Measurements from ENCODE around the gene RMND1. TPM values are rescaled to one million over a fixed set of nuclear protein-coding genes. Genes with fewer than 3 reads are reported as not detected.

The RMND1 gene
- total and polyA plus RNA-seq, 9 of the 15 experiments (the other 6 are each of a cell fraction or from before 2014, with no cell fraction given) = 26.9 to 47.8 (median 36.2) TPM

DNA sequence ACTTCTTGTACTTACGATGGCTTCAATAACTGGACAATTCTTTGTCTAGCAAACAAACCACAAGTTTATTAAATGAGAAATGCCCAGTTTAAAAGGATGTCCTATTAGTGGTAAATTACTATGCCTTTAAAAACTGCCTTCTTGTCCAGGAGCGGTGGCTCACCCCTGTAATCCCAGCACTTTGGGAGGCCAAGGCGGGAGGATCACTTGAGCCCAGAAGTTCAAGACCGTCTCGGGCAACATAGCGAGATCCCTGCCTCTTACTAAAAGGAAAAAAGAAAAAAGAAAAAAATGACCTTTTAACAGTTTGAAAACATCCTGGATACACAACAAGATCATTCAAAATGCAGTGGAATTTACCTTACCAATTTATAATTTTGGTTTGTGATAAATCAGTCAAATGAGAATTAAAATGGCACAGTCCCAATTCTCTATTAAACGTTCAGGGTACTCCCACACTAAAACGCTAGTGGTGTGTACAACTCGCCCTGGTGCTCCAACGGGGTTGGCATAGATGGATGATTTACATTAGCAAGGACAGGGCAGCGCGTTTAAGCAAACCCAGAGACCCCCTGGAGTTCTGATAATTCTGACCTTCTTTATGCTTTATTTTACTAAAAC lies 62.8 kb downstream of the RMND1 start (continued):
- TF ChIP-seq, protein P1, sequence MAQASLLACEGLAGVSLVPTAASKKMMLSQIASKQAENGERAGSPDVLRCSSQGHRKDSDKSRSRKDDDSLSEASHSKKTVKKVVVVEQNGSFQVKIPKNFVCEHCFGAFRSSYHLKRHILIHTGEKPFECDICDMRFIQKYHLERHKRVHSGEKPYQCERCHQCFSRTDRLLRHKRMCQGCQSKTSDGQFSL (CRISPR knock-in tag; IDR thresholded peaks at IDR 0.05) = no peak
- TF ChIP-seq, protein P1 (tag; IDR thresholded peaks at IDR 0.05) = 0 out of 4 replicates have a peak, but pooled peaks of 1 of the 2 experiments have one; percentile 18
- TF ChIP-seq CREB1 (IDR thresholded peaks at IDR 0.05) = no peak
- no peak for TF ChIP-seq CREB1 (CRISPR knock-in tag; IDR thresholded peaks at IDR 0.05)
- TF ChIP-seq NCOA6 (IDR thresholded peaks at IDR 0.05) = 0 out of 2 replicates have a peak, but pooled peaks have one; percentile 16
- no peak for TF ChIP-seq ZKSCAN1 (IDR thresholded peaks at IDR 0.05; ENCODE audit: low read depth, low read length)
- TF ChIP-seq, protein P2, sequence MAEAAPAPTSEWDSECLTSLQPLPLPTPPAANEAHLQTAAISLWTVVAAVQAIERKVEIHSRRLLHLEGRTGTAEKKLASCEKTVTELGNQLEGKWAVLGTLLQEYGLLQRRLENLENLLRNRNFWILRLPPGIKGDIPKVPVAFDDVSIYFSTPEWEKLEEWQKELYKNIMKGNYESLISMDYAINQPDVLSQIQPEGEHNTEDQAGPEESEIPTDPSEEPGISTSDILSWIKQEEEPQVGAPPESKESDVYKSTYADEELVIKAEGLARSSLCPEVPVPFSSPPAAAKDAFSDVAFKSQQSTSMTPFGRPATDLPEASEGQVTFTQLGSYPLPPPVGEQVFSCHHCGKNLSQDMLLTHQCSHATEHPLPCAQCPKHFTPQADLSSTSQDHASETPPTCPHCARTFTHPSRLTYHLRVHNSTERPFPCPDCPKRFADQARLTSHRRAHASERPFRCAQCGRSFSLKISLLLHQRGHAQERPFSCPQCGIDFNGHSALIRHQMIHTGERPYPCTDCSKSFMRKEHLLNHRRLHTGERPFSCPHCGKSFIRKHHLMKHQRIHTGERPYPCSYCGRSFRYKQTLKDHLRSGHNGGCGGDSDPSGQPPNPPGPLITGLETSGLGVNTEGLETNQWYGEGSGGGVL (CRISPR knock-in tag; IDR thresholded peaks at IDR 0.05) = no peak
- TF ChIP-seq, protein P3, sequence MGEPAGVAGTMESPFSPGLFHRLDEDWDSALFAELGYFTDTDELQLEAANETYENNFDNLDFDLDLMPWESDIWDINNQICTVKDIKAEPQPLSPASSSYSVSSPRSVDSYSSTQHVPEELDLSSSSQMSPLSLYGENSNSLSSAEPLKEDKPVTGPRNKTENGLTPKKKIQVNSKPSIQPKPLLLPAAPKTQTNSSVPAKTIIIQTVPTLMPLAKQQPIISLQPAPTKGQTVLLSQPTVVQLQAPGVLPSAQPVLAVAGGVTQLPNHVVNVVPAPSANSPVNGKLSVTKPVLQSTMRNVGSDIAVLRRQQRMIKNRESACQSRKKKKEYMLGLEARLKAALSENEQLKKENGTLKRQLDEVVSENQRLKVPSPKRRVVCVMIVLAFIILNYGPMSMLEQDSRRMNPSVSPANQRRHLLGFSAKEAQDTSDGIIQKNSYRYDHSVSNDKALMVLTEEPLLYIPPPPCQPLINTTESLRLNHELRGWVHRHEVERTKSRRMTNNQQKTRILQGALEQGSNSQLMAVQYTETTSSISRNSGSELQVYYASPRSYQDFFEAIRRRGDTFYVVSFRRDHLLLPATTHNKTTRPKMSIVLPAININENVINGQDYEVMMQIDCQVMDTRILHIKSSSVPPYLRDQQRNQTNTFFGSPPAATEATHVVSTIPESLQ (CRISPR knock-in tag; IDR thresholded peaks at IDR 0.05) = 0 out of 2 replicates have a peak, but pooled peaks have one; percentile 8
- no peak for TF ChIP-seq KHSRP (IDR thresholded peaks at IDR 0.05)
- TF ChIP-seq PBX2 (CRISPR knock-in tag; IDR thresholded peaks at IDR 0.05; ENCODE audit: low read depth) = no peak
- TF ChIP-seq PBX2 (tag; conservative IDR thresholded peaks at IDR 0.05; ENCODE audit: low read depth) = peak; percentile 37
- TF ChIP-seq E2F1 (CRISPR knock-in tag; IDR thresholded peaks at IDR 0.05) = no peak
- no peak for TF ChIP-seq FOXM1 (IDR thresholded peaks at IDR 0.05; ENCODE audit: low read depth)
- no peak for TF ChIP-seq FOXM1 (CRISPR knock-in tag; IDR thresholded peaks at IDR 0.05; ENCODE audit: low read depth)
- TF ChIP-seq ZNF143 (CRISPR knock-in tag; IDR thresholded peaks at IDR 0.05) = no peak
- TF ChIP-seq SMAD1 (IDR thresholded peaks at IDR 0.05; ENCODE audit: low read depth, low read length, partially characterized antibody) = no peak
- TF ChIP-seq, protein P4, sequence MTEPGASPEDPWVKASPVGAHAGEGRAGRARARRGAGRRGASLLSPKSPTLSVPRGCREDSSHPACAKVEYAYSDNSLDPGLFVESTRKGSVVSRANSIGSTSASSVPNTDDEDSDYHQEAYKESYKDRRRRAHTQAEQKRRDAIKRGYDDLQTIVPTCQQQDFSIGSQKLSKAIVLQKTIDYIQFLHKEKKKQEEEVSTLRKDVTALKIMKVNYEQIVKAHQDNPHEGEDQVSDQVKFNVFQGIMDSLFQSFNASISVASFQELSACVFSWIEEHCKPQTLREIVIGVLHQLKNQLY (CRISPR knock-in tag; conservative IDR thresholded peaks at IDR 0.05) = no peak

Measured in K562 (cell line).